Mesendoderm (in vitro differentiated cells): Measurements from ENCODE around the gene MAD1L1.
A peak's percentile ranks its signal among the peaks of the same experiment; 100 is the strongest.

Source experiments
- DNase-seq: peaks from one replicate; pipeline ENCODE4 v3.0.0; 2013
- H2AK5ac ChIP-seq: 2 replicates; pipeline ENCODE4 v1.6.1; 2013; ENCODE audit warnings: low read length, inconsistent platforms
- H2BK120ac ChIP-seq: 2 replicates; pipeline ENCODE4 v1.6.1; 2013; ENCODE audit warnings: low read depth, mild to moderate bottlenecking, low read length, moderate library complexity, mixed read lengths
- H2BK15ac ChIP-seq: replicated peaks from 2 replicates; pipeline ENCODE4 v1.6.1; 2013; ENCODE audit warnings: low read depth, mild to moderate bottlenecking, moderate library complexity
- H2BK5ac ChIP-seq: 2 replicates; pipeline ENCODE4 v1.6.1; 2013; ENCODE audit warnings: low read length, inconsistent platforms
- H3K18ac ChIP-seq: 2 replicates; pipeline ENCODE4 v1.6.1; 2013; ENCODE audit warnings: mild to moderate bottlenecking, low read length, mixed read lengths
- H3K23ac ChIP-seq: one replicate; pipeline ENCODE4 v1.6.1; 2013; ENCODE audit warnings: low read length
- H3K27ac ChIP-seq: 2 replicates; pipeline ENCODE4 v1.5.1; 2013; ENCODE audit warnings: low read depth, mild to moderate bottlenecking, inconsistent platforms, low read length, moderate library complexity
- H3K27me3 ChIP-seq: 2 replicates; pipeline ENCODE4 v1.6.1; 2013; ENCODE audit warnings: low read length, control low read depth, mild to moderate bottlenecking, inconsistent platforms; ENCODE audit not compliant: insufficient read depth, poor library complexity
- H3K36me3 ChIP-seq: 2 replicates; pipeline ENCODE4 v1.6.1; 2013; ENCODE audit warnings: low read length, inconsistent platforms; ENCODE audit not compliant: control insufficient read depth, insufficient read depth
- H3K4ac ChIP-seq: one replicate; pipeline ENCODE4 v1.6.1; 2013; ENCODE audit warnings: low read depth, mild to moderate bottlenecking, low read length, moderate library complexity
- H3K4me1 ChIP-seq: 2 replicates; pipeline ENCODE4 v1.6.1; 2013; ENCODE audit warnings: low read depth, low read length, inconsistent platforms; ENCODE audit not compliant: control insufficient read depth
- H3K4me2 ChIP-seq: 2 replicates; pipeline ENCODE4 v1.6.1; 2013; ENCODE audit warnings: low read length
- H3K4me3 ChIP-seq: 2 replicates; pipeline ENCODE4 v1.5.1; 2013; ENCODE audit warnings: mild to moderate bottlenecking, low read length
- H3K56ac ChIP-seq: one replicate; pipeline ENCODE4 v1.6.1; 2013; ENCODE audit warnings: low read length
- H3K79me1 ChIP-seq: 2 replicates; pipeline ENCODE4 v1.6.1; 2013; ENCODE audit warnings: low read length, inconsistent platforms
- H3K79me2 ChIP-seq: 2 replicates; pipeline ENCODE4 v1.6.1; 2013; ENCODE audit warnings: mild to moderate bottlenecking, low read length; ENCODE audit not compliant: control insufficient read depth, insufficient read depth
- H3K9ac ChIP-seq: 2 replicates; pipeline ENCODE4 v1.6.1; 2013; ENCODE audit warnings: low read length, inconsistent platforms
- H4K5ac ChIP-seq: one replicate; pipeline ENCODE4 v1.6.1; 2013; ENCODE audit warnings: low read length
- H4K8ac ChIP-seq: one replicate; pipeline ENCODE4 v1.6.1; 2013; ENCODE audit warnings: low read depth, mild to moderate bottlenecking, control low read depth, low read length, moderate library complexity
- WGBS: extraction: QIAGEN DNeasy Blood & Tissue Kit; methylation state at CpG from one replicate; pipeline ENCODE4 v1.1.7; 2013; ENCODE audit warnings: low lambda C conversion rate, missing lambda C conversion rate; ENCODE audit not compliant: insufficient coverage; ENCODE audit errors: extremely low coverage; 5-methylcytosine and 5-hydroxymethylcytosine counted together

The MAD1L1 gene

GRCh38 chr7:1894313-1894900 is 338.3 kb downstream of the MAD1L1 start:
- Histone ChIP-seq H3K4me1 (no peaks in the 10 kb centered on the region), H3K79me2 (no peaks in the 10 kb centered on the region), H4K5ac (no peak overlapping the region), H3K79me1 (no peaks in the 10 kb centered on the region), H3K9ac (no peak overlapping the region), H3K18ac (no peak overlapping the region), H2BK15ac (no peak overlapping the region), H3K23ac (no peak overlapping the region), H3K27ac (no peak overlapping the region), H4K8ac (no peak overlapping the region), H3K4ac (no peak overlapping the region), H3K27me3 (no peaks in the 10 kb centered on the region), H3K36me3 (no peaks in the 10 kb centered on the region), H3K4me3 (no peak overlapping the region), H2BK120ac (no peak overlapping the region), H3K56ac (peak overlapping the region; percentile 34), H3K4me2 (no peak overlapping the region), H2BK5ac (no peak overlapping the region), H2AK5ac (no peak overlapping the region)
- no CpG with 5 or more reads among the region's 9 CpGs for WGBS
- no peak for DNase-seq

- no peak overlapping the region for H2AK5ac ChIP-seq
- H4K5ac ChIP-seq, result no peak overlapping the region
- H3K4me3 ChIP-seq, result no peak overlapping the region
- H3K4ac ChIP-seq, result no peak overlapping the region
- no peak overlapping the region for H3K9ac ChIP-seq
- H3K27ac ChIP-seq, result no peak overlapping the region
- no peak overlapping the region for H2BK120ac ChIP-seq
- H3K18ac ChIP-seq, result no peak overlapping the region
- H3K4me1 ChIP-seq, result no peaks in the 10 kb centered on the region
- WGBS, result no CpG with 5 or more reads among the region's 5 CpGs
- H3K27me3 ChIP-seq, result no peaks in the 10 kb centered on the region
- no peak overlapping the region for H2BK5ac ChIP-seq
- no peak overlapping the region for H3K56ac ChIP-seq
- H3K79me1 ChIP-seq, result no peaks in the 10 kb centered on the region
- H3K36me3 ChIP-seq, result no peaks in the 10 kb centered on the region
- H3K79me2 ChIP-seq, result no peaks in the 10 kb centered on the region
- no peak overlapping the region for H3K23ac ChIP-seq
- no peak overlapping the region for H2BK15ac ChIP-seq
- H4K8ac ChIP-seq, result no peak overlapping the region
- H3K4me2 ChIP-seq, result no peak overlapping the region
- no peak for DNase-seq
Observed at GRCh38 chr7:1893451-1893850, 339.3 kb downstream of the MAD1L1 start.

GRCh38 chr7:1893036-1893435 is 339.7 kb downstream of the MAD1L1 start:
- H3K27ac ChIP-seq, result no peak overlapping the region
- H2BK5ac ChIP-seq, result no peak overlapping the region
- H2AK5ac ChIP-seq, result no peak overlapping the region
- no peak overlapping the region for H4K8ac ChIP-seq
- H2BK120ac ChIP-seq, result no peak overlapping the region
- no peak overlapping the region for H3K23ac ChIP-seq
- no peak overlapping the region for H3K9ac ChIP-seq
- H3K4ac ChIP-seq, result no peak overlapping the region
- WGBS, result no CpG with 5 or more reads among the region's 11 CpGs
- no peaks in the 10 kb centered on the region for H3K79me1 ChIP-seq
- H3K56ac ChIP-seq, result no peak overlapping the region
- H2BK15ac ChIP-seq, result no peak overlapping the region
- no peaks in the 10 kb centered on the region for H3K27me3 ChIP-seq
- DNase-seq, result peak; percentile 31
- peaks cover under 1% of the 10 kb centered on the region for H3K36me3 ChIP-seq
- no peak overlapping the region for H3K18ac ChIP-seq
- H3K4me1 ChIP-seq, result no peaks in the 10 kb centered on the region
- H3K4me2 ChIP-seq, result no peak overlapping the region
- H4K5ac ChIP-seq, result no peak overlapping the region
- no peak overlapping the region for H3K4me3 ChIP-seq
- no peaks in the 10 kb centered on the region for H3K79me2 ChIP-seq

- H3K36me3 ChIP-seq, result peaks cover 8% of the 10 kb centered on the region
- H2BK15ac ChIP-seq, result no peak overlapping the region
- H3K27ac ChIP-seq, result no peak overlapping the region
- H3K79me2 ChIP-seq, result no peaks in the 10 kb centered on the region
- no CpG with 5 or more reads among the region's 39 CpGs for WGBS
- H3K27me3 ChIP-seq, result no peaks in the 10 kb centered on the region
- H4K8ac ChIP-seq, result no peak overlapping the region
- no peaks in the 10 kb centered on the region for H3K79me1 ChIP-seq
- DNase-seq, result no peak
- H3K56ac ChIP-seq, result no peak overlapping the region
- H3K4me1 ChIP-seq, result no peaks in the 10 kb centered on the region
- H4K5ac ChIP-seq, result no peak overlapping the region
- H3K4me3 ChIP-seq, result no peak overlapping the region
- H2BK5ac ChIP-seq, result no peak overlapping the region
- H3K23ac ChIP-seq, result no peak overlapping the region
- no peak overlapping the region for H3K18ac ChIP-seq
- H3K9ac ChIP-seq, result no peak overlapping the region
- no peak overlapping the region for H3K4me2 ChIP-seq
- H2AK5ac ChIP-seq, result no peak overlapping the region
- no peak overlapping the region for H2BK120ac ChIP-seq
- no peak overlapping the region for H3K4ac ChIP-seq
Observed at GRCh38 chr7:1892011-1892965, 340.5 kb downstream of the MAD1L1 start.

- H3K23ac ChIP-seq, result no peak overlapping the region
- H3K56ac ChIP-seq, result no peak overlapping the region
- H2BK5ac ChIP-seq, result no peak overlapping the region
- H3K9ac ChIP-seq, result no peak overlapping the region
- no peak overlapping the region for H3K4me2 ChIP-seq
- H3K79me1 ChIP-seq, result no peaks in the 10 kb centered on the region
- H4K5ac ChIP-seq, result no peak overlapping the region
- no CpG with 5 or more reads among the region's 26 CpGs for WGBS
- H2BK120ac ChIP-seq, result no peak overlapping the region
- H3K4ac ChIP-seq, result no peak overlapping the region
- H3K4me1 ChIP-seq, result no peaks in the 10 kb centered on the region
- no peaks in the 10 kb centered on the region for H3K27me3 ChIP-seq
- DNase-seq, result no peak
- no peaks in the 10 kb centered on the region for H3K79me2 ChIP-seq
- H2AK5ac ChIP-seq, result no peak overlapping the region
- peaks cover 11% of the 10 kb centered on the region for H3K36me3 ChIP-seq
- no peak overlapping the region for H3K18ac ChIP-seq
- H4K8ac ChIP-seq, result no peak overlapping the region
- H3K27ac ChIP-seq, result no peak overlapping the region
- no peak overlapping the region for H3K4me3 ChIP-seq
- H2BK15ac ChIP-seq, result no peak overlapping the region
Observed at GRCh38 chr7:1890289-1891235, 342.2 kb downstream of the MAD1L1 start.
